Measurements from ENCODE around the gene CCM2L.
A peak's percentile ranks its signal among the peaks of the same experiment; 100 is the strongest.

Gene CCM2L

GRCh38 chr20:32062776-32063170 lies 52.5 kb downstream of the CCM2L start:
- peak; percentile 78 for DNase-seq

- peak; percentile 42 for DNase-seq
Observed at GRCh38 chr20:32063695-32064094, 53.5 kb downstream of the CCM2L start.

GRCh38 chr20:32064667-32065066 lies 54.4 kb downstream of the CCM2L start:
- no peak for DNase-seq

- no peak for DNase-seq
Observed at GRCh38 chr20:32067234-32067821, 57.1 kb downstream of the CCM2L start.

- no peak for DNase-seq
Observed at GRCh38 chr20:32068174-32068573, 57.9 kb downstream of the CCM2L start.

DNA sequence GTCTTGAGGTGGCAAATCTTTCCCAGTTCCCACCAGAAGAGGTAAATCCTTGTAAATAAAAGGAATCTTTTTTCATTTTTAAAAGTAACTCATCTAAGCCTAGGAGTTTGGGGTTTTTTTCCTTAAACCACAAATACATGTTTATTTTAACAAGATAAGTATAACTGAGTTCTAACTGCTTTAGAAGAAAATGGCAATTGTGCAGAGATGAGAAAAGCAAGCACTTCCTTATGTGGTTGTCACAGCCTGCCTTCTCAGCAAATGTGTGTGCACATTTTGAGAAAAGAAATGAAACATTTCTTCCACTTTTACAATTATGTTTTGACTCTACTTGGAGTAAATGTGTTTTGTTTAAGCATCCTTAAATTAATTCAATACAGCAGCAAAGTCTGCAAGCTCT lies 59.5 kb downstream of the CCM2L start:
- DNase-seq: no peak

DNA sequence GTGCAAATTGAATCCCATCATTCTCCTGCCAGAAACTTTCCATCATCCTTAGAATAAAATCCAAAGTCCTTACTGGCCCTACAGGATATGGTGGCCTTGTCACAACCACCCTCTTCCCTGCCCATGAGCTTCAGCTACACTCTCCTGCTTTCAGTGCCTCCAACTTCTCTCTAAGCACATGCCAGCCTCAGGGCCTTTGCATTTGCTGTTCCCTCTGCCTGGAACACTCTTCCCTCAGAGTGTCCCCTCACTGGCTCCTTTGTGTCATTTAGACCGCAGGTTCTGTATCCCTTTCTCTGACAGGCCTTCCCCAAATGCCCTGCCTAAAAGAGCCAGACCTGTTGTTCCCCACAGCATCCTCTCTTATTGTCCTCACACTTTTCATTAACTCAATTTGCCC lies 60.0 kb downstream of the CCM2L start:
- DNase-seq: no peak

DNA sequence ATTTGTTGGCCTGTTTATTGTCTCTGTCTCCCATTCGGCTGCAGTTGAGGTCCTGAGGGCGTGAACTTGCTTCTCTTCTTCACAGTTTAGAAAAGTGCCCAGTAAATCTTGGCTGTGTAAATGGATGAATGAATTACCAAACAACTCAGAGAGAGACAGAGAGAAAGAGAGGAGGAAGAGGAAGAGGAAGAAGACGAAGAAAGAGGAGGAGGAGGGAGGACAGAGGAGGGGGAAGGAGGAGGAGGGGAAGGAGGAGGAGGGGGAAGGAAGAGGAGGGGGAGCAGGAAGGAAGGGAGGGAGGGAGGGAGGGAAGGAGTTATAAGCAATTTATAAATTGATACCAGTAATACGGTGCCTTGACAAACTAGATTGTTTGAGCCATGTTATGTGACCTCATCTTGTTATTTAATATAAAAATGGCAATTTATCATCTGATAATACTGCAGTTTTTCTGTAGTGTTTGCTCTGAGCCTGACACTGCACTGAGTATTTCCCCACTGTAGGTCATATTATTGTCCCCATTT lies 60.5 kb downstream of the CCM2L start:
- DNase-seq: no peak

DNA sequence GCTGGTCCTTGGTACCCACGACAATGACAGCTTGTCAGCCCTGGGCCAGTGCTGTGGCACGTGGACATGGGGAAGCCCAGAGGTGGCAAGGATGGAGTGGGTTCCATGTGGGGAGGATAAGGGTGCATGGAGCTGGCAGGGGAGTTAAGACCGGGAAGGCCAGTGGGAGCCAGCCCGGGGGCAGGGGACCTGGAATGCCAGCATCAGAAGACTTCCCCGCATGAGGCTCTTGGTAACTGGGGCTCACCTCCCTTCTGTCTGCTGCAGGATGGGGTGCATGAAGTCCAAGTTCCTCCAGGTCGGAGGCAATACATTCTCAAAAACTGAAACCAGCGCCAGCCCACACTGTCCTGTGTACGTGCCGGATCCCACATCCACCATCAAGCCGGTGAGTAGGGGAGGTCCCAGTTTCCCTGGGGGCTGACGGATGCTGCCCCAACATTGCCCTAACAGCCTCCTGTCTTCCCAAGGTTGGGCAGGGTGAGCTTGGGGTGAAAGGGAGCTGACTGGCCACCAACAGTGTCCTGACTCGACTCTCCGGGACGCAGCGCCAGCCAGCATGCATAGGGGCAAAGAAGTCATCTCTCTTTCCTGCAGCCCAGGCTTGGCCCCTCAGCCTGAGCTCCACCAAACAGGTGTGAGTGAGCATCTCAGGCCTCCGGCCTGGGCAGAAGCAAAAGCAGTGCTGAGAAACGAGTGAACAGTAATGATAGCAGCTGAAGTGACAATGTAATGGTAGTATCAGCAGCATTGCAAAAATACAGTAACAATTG lies 61.3 kb downstream of the CCM2L start:
- DNase-seq: no peak

DNA sequence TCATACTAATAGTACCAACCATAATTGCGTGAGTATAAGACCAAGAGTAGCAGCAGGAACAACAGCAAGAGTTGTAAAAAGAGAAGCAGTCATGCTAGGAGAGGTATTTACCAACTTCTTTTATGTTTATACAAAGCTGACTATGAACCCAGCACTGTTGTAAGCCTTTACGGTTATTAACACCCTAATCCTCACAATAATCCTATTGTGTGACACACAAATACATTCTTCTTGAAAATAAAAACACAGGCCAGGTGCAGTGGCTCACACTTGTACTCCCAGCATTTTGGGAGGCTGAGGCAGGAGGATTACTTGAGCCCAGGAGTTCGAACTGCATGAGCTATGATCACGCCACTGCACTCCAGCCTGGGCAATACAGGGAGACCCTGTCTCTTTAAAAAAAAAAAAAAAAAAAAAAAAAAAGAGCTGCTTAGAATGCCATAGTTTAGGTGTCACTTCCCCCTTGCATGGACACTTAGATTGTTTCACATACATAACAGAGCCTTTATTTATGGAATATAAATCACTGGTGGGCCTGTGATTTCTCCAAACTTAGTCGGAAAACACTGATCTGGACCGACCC lies 62.0 kb downstream of the CCM2L start:
- DNase-seq: no peak

DNA sequence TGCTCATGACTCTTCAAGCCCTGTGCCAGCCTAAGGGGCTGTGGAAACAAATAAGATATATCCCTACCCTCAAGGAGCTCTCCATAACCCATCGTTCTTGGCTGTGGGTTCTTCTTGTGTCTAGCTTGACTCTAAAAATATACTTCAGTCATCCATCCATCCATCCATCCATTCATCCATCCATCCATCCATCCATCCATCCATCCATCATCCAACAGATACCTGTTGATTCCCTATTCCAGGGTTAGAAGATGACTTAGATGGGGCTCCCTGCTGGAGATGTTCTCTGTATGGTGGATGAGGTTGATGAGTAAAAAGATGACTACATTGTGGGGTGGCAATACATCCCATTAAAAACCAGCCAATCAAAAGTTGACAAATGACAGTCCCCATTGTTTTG lies 65.3 kb downstream of the CCM2L start:
- DNase-seq: no peak

DNA sequence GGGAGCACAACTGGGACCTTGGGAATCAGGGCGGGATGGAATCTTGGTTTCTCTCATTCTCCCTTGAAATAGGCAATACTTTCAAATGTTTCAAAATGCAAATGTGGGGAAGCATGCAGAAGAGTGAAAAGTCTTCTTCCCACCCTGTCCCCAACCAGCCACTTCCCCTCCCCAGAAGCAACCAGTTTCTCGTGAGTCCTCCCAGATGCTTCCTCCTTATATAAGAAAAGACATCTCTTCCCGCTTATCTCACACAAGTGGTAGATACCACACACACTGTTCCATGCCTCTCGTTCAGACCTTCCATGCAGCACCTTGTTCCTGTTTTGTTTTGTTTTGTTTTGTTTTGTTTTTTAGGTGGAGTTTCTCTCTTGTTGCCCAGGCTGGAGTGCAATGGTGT lies 67.0 kb downstream of the CCM2L start:
- DNase-seq: no peak

- no peak for DNase-seq
Observed at GRCh38 chr20:32078322-32078721, 68.1 kb downstream of the CCM2L start.

- no peak for DNase-seq
Observed at GRCh38 chr20:32078791-32079190, 68.6 kb downstream of the CCM2L start.

DNA sequence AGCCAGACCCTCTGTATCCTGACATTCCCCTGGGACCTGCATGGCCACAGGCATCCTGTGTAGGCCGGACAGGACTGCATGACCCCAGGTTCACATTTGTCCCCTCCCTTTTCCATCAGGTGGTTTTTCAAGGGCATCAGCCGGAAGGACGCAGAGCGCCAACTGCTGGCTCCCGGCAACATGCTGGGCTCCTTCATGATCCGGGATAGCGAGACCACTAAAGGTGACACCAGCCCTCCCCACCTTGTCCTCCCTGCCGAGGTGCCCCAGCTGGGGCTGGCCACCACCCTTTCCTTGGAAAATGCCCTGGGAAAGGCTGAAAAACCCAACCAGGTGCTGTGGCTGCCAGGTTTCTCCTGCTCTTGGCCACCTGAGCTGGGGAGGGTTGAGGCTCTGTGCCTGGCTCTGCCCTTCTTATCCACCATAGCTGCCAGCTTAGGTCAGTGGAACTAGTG lies 69.4 kb downstream of the CCM2L start:
- no peak for DNase-seq

DNA sequence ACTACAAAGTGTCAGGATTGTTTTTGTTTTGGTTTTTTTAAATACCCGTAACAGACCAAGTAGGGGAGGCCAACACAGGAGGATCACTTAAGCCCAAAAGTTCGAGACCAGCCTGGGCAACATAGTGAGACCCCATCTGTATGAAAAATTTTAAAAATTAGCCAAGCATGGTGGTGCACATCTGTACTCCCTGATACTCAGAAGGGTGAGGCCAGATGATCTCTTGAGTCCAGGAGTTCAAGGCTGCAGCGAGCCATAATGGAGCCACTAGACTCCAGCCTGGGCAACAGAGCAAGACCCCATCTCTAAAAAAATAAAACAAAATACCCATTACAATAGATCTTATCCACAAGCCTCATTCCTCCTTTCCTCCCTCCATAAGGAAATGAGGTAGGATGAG lies 70.5 kb downstream of the CCM2L start:
- no peak for DNase-seq

All from CD4-positive, alpha-beta T cell treated with Interferon gamma for 1 hour (primary cell).